Ishikawa (cell line): ENCODE measurements around the gene OLFML2B.

Experiments used
- CEBPB ChIP-seq: IDR thresholded peaks from 2 replicates; pipeline ENCODE4 v1.6.1; 2012
- CREB1 ChIP-seq: IDR thresholded peaks from 2 replicates; pipeline ENCODE4 v1.6.1; 2012; ENCODE audit warnings: low read depth
- EP300 ChIP-seq: IDR thresholded peaks from 2 replicates; pipeline ENCODE4 v1.6.1; 2012; ENCODE audit warnings: borderline replicate concordance
- FOXM1 ChIP-seq: IDR thresholded peaks from 2 replicates; pipeline ENCODE4 v1.6.1; 2012; ENCODE audit warnings: low read depth, borderline replicate concordance
- RAD21 ChIP-seq: IDR thresholded peaks from 2 replicates; pipeline ENCODE4 v1.6.1; 2012; ENCODE audit warnings: low read depth
- TEAD4 ChIP-seq: IDR thresholded peaks from 2 replicates; pipeline ENCODE4 v1.6.1; 2012
- YY1 ChIP-seq: IDR thresholded peaks from 2 replicates; pipeline ENCODE4 v1.6.1; 2012; ENCODE audit warnings: low read depth
- TF ChIP-seq, protein P1 (sequence below): IDR thresholded peaks from 2 replicates; pipeline ENCODE4 v1.6.1; 2012
- TF ChIP-seq, protein P2 (sequence below): IDR thresholded peaks from 2 replicates; pipeline ENCODE4 v1.6.1; 2012
- TF ChIP-seq, protein P3 (sequence below): IDR thresholded peaks from 2 replicates; pipeline ENCODE4 v1.6.1; 2012; ENCODE audit warnings: low read depth, mild to moderate bottlenecking

DNA sequence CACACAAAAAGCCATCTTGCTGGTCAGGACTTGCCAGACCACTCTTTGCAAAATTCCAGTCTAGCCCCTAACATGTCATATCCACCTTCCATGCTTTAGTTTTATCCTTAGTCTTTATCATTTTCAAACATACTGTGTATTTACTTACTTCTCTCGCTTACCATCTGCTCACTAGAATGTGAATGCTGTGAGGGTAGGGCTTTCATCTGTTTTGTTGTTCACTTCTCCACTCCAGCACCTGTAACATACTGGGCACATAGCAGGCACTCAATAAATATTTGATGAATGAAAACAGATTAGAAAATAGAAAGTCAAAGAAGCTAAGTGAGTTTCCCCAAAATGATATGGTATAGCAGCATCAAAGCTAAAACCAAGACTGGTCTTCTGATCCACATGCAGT is 79.9 kb downstream of the OLFML2B start:
- TF ChIP-seq YY1 (no peak), CEBPB (no peak), CREB1 (no peak), EP300 (no peak), TEAD4 (no peak), FOXM1 (no peak), RAD21 (no peak)
- TF ChIP-seq, protein P1, sequence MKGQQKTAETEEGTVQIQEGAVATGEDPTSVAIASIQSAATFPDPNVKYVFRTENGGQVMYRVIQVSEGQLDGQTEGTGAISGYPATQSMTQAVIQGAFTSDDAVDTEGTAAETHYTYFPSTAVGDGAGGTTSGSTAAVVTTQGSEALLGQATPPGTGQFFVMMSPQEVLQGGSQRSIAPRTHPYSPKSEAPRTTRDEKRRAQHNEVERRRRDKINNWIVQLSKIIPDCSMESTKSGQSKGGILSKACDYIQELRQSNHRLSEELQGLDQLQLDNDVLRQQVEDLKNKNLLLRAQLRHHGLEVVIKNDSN = no peak
- TF ChIP-seq, protein P2, sequence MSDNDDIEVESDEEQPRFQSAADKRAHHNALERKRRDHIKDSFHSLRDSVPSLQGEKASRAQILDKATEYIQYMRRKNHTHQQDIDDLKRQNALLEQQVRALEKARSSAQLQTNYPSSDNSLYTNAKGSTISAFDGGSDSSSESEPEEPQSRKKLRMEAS = no peak
- TF ChIP-seq, protein P3, sequence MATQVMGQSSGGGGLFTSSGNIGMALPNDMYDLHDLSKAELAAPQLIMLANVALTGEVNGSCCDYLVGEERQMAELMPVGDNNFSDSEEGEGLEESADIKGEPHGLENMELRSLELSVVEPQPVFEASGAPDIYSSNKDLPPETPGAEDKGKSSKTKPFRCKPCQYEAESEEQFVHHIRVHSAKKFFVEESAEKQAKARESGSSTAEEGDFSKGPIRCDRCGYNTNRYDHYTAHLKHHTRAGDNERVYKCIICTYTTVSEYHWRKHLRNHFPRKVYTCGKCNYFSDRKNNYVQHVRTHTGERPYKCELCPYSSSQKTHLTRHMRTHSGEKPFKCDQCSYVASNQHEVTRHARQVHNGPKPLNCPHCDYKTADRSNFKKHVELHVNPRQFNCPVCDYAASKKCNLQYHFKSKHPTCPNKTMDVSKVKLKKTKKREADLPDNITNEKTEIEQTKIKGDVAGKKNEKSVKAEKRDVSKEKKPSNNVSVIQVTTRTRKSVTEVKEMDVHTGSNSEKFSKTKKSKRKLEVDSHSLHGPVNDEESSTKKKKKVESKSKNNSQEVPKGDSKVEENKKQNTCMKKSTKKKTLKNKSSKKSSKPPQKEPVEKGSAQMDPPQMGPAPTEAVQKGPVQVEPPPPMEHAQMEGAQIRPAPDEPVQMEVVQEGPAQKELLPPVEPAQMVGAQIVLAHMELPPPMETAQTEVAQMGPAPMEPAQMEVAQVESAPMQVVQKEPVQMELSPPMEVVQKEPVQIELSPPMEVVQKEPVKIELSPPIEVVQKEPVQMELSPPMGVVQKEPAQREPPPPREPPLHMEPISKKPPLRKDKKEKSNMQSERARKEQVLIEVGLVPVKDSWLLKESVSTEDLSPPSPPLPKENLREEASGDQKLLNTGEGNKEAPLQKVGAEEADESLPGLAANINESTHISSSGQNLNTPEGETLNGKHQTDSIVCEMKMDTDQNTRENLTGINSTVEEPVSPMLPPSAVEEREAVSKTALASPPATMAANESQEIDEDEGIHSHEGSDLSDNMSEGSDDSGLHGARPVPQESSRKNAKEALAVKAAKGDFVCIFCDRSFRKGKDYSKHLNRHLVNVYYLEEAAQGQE = no peak
